GM12892 (cell line): Measurements from ENCODE around the gene DEF6.

Source experiments
- DNase-seq: peaks from one replicate; pipeline ENCODE4 v3.0.0; 2011; ENCODE audit not compliant: insufficient read length
- FAIRE-seq: peaks from 2 replicates; lab custom pipeline; 2011; peaks lifted over from hg19 to GRCh38; lab: Jason Lieb, UNC
- POLR2A ChIP-seq: IDR thresholded peaks from 2 replicates; pipeline ENCODE4 v1.6.1; 2011; ENCODE audit warnings: low read depth, low read length, control low read depth
- POLR2AphosphoS5 ChIP-seq: IDR thresholded peaks from 2 replicates; pipeline ENCODE4 v1.6.1; 2011; ENCODE audit warnings: low read depth, low read length, control low read depth
- TAF1 ChIP-seq: IDR thresholded peaks from 2 replicates; pipeline ENCODE4 v1.6.1; 2011; ENCODE audit warnings: low read depth, mild to moderate bottlenecking, control low read depth, low read length, borderline replicate concordance

DEF6 gene

GRCh38 chr6:35264550-35265274 is 32.9 kb upstream of the DEF6 start:
- no peak for DNase-seq
- no peak for FAIRE-seq
- TF ChIP-seq TAF1, result no peak
- TF ChIP-seq POLR2A, result no peak
- no peak for TF ChIP-seq POLR2AphosphoS5

- TF ChIP-seq POLR2A, result no peak
- TF ChIP-seq POLR2AphosphoS5, result no peak
- TF ChIP-seq TAF1, result no peak
- no peak for FAIRE-seq
- DNase-seq, result no peak
These were observed 32.1 kb upstream of the DEF6 start for GRCh38 chr6:35265523-35265922.

GRCh38 chr6:35267446-35267845 is 30.2 kb upstream of the DEF6 start:
- no peak for TF ChIP-seq POLR2A
- TF ChIP-seq POLR2AphosphoS5, result no peak
- no peak for TF ChIP-seq TAF1
- FAIRE-seq (no peak), DNase-seq (no peak)

- no peak for DNase-seq
- TF ChIP-seq TAF1 (no peak), POLR2AphosphoS5 (no peak), POLR2A (no peak)
- FAIRE-seq, result no peak
These were observed 29.7 kb upstream of the DEF6 start for GRCh38 chr6:35267897-35268296.

GRCh38 chr6:35272005-35272404 is 25.6 kb upstream of the DEF6 start:
- DNase-seq (no peak), FAIRE-seq (no peak)
- TF ChIP-seq POLR2A (no peak), POLR2AphosphoS5 (no peak), TAF1 (no peak)

GRCh38 chr6:35273822-35274559 is 23.6 kb upstream of the DEF6 start:
- FAIRE-seq (no peak), DNase-seq (no peak)
- TF ChIP-seq POLR2AphosphoS5 (no peak), TAF1 (no peak), POLR2A (no peak)

GRCh38 chr6:35275744-35276260 is 21.8 kb upstream of the DEF6 start:
- FAIRE-seq (no peak), DNase-seq (no peak)
- TF ChIP-seq POLR2AphosphoS5 (no peak), POLR2A (no peak), TAF1 (no peak)

GRCh38 chr6:35278708-35279107 is 18.9 kb upstream of the DEF6 start:
- FAIRE-seq (no peak), DNase-seq (no peak)
- TF ChIP-seq POLR2AphosphoS5 (no peak), POLR2A (no peak), TAF1 (no peak)

- no peak for FAIRE-seq
- no peak for DNase-seq
These were observed 16.7 kb upstream of the DEF6 start for GRCh38 chr6:35280903-35281302.

GRCh38 chr6:35282472-35282871 is 15.1 kb upstream of the DEF6 start:
- TF ChIP-seq POLR2AphosphoS5 (no peak), POLR2A (no peak), TAF1 (no peak)
- DNase-seq, result no peak
- no peak for FAIRE-seq

More at GRCh38 chr6:35280903-35281302, 16.7 kb upstream of the DEF6 start:
- TF ChIP-seq POLR2AphosphoS5 (no peak), TAF1 (no peak), POLR2A (no peak)

GRCh38 chr6:35283361-35283760 is 14.3 kb upstream of the DEF6 start:
- FAIRE-seq (no peak), DNase-seq (no peak)
- TF ChIP-seq POLR2AphosphoS5, result no peak
- no peak for TF ChIP-seq POLR2A
- TF ChIP-seq TAF1, result no peak

- FAIRE-seq (no peak), DNase-seq (no peak)
- no peak for TF ChIP-seq POLR2AphosphoS5
- TF ChIP-seq POLR2A, result no peak
- no peak for TF ChIP-seq TAF1
These were observed 9.8 kb upstream of the DEF6 start for GRCh38 chr6:35287671-35288396.
